AG10803 (cell line): ENCODE data around the gene THAP9.

Experiments
- DNase-seq: peaks from one replicate; pipeline ENCODE4 v3.0.0; 2010; ENCODE audit warnings: low read depth
- H3K4me3 ChIP-seq: 2 replicates; pipeline ENCODE4 v1.5.1; 2011; ENCODE audit warnings: mild to moderate bottlenecking, low read length, control low read depth
- CTCF ChIP-seq: conservative IDR thresholded peaks from 2 replicates; pipeline ENCODE4 v1.5.1; 2011; ENCODE audit warnings: mild to moderate bottlenecking, low read length, control low read depth, inconsistent platforms

The THAP9 gene

GRCh38 chr4:82898322-82899243 is 2.0 kb upstream of the THAP9 start:
- peak; percentile 48 for TF ChIP-seq CTCF
- H3K4me3 ChIP-seq = peak overlapping the region; percentile 86
- peak; percentile 94 for DNase-seq

- H3K4me3 ChIP-seq = peak overlapping the region; percentile 86
- no peak for DNase-seq
- TF ChIP-seq CTCF = no peak
These were observed 1.0 kb upstream of the THAP9 start for GRCh38 chr4:82899374-82900065.

DNA sequence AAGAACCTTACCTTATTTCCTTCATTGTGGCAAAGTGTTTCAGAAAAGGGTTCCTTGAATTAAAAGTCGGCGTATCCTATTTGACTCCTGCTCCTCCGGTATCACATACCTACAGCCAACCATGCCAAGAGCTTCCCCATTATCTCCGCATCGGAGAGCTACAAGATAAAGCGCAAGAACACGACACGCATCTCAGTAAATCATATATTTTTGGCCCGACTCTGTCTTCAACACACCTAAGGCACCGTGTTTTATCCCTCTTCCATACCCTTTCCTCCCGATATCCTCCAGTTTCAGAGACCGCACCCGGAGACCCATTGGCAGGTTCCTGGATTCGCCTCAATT is 497 bp upstream of the THAP9 start:
- TF ChIP-seq CTCF = no peak
- DNase-seq = no peak
- H3K4me3 ChIP-seq = peak overlapping the region; percentile 86

GRCh38 chr4:82901183-82901718 is 716 bp downstream of the THAP9 start:
- peak overlapping the region; percentile 86 for H3K4me3 ChIP-seq
- TF ChIP-seq CTCF = no peak
- DNase-seq = no peak

DNA sequence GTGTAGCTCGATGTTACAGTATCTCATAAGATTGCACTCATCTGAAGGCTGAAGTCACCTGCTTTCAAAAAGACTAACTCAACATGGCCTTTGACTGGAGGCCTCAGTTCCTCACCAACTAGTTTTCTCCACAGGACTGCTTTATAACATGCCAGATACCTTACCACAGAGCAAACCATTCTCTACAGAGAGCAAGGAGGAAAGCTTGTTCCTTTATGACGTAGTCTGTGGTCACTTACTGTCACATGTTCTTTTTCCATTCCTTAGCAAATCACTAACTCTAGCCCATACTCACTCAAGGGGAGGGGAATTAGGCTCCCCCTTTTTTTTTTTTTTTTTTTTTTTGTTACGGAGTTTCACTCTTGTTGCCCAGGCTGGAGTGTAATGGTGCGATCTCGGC is 3.2 kb downstream of the THAP9 start:
- no peak for DNase-seq
- no peak overlapping the region for H3K4me3 ChIP-seq
- TF ChIP-seq CTCF = no peak

GRCh38 chr4:82905205-82905604 is 4.7 kb downstream of the THAP9 start:
- no peak for TF ChIP-seq CTCF
- peak; percentile 25 for DNase-seq
- H3K4me3 ChIP-seq = no peak overlapping the region

- no peak for DNase-seq
- TF ChIP-seq CTCF = no peak
- no peak overlapping the region for H3K4me3 ChIP-seq
These were observed 5.9 kb downstream of the THAP9 start for GRCh38 chr4:82906469-82906868.
